Measurements from ENCODE around the gene ACBD3.

ACBD3 gene

GRCh38 chr1:226110249-226111097, 76.1 kb downstream of the ACBD3 start:
- DNase-seq, result peak; percentile 79

- DNase-seq, result peak; percentile 90
Observed at GRCh38 chr1:226109829-226110248, 76.7 kb downstream of the ACBD3 start.

GRCh38 chr1:226108935-226109828, 77.4 kb downstream of the ACBD3 start:
- no peak for DNase-seq

GRCh38 chr1:226107471-226108460, 78.8 kb downstream of the ACBD3 start:
- no peak for DNase-seq

- DNase-seq, result no peak
Observed at GRCh38 chr1:226104671-226105121, 81.8 kb downstream of the ACBD3 start.

GRCh38 chr1:226100436-226101391, 85.8 kb downstream of the ACBD3 start:
- DNase-seq, result peak; percentile 66

- no peak for DNase-seq
Observed at GRCh38 chr1:226098870-226099835, 87.4 kb downstream of the ACBD3 start.

- DNase-seq, result no peak
Observed at GRCh38 chr1:226097866-226098625, 88.5 kb downstream of the ACBD3 start.

GRCh38 chr1:226095286-226095685, 91.3 kb downstream of the ACBD3 start:
- no peak for DNase-seq
